Measurements from ENCODE around the gene PLD6.

DNA sequence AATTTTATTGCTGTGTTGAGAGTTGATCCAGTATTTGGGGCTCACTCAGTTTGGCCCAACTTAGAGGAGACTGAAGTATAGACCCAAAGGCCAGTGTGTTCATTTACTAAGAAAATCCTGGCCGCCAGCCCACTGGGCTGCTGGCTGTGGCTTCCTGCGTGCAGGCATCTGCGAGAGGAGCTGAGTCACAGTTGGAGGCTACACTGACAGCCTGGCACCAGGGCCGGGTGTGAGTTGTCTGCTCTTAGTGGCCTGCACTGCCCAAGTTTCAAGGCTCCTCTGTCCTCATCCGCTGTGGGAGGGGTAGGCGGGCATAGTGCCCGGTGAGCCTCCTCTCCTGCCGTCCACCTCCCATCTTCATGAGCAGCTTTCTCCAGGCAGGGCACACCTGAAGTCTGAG, 54.2 kb downstream of the PLD6 start:
- no peak for TF ChIP-seq ZNF274 (IDR thresholded peaks at IDR 0.05; ENCODE audit: low read depth, low read length)
- TF ChIP-seq YY1 (IDR thresholded peaks at IDR 0.05; ENCODE audit: insufficient read depth, insufficient read length) = no peak
- TF ChIP-seq SUZ12 (IDR thresholded peaks at IDR 0.05; ENCODE audit: extremely low read depth, insufficient read depth, insufficient read length) = no peak

Data from NT2/D1 (cell line).